Measurements from ENCODE around the gene PROCA1. TPM values are rescaled to one million over a fixed set of nuclear protein-coding genes. Genes with fewer than 3 reads are reported as not detected.
A peak's percentile ranks its signal among the peaks of the same experiment; 100 is the strongest.

PROCA1 gene
- total and polyA plus RNA-seq, 9 of the 15 experiments (the other 6 are each of a cell fraction or from before 2014, with no cell fraction given) = 0.78 to 16.2 (median 5.6) TPM

DNA sequence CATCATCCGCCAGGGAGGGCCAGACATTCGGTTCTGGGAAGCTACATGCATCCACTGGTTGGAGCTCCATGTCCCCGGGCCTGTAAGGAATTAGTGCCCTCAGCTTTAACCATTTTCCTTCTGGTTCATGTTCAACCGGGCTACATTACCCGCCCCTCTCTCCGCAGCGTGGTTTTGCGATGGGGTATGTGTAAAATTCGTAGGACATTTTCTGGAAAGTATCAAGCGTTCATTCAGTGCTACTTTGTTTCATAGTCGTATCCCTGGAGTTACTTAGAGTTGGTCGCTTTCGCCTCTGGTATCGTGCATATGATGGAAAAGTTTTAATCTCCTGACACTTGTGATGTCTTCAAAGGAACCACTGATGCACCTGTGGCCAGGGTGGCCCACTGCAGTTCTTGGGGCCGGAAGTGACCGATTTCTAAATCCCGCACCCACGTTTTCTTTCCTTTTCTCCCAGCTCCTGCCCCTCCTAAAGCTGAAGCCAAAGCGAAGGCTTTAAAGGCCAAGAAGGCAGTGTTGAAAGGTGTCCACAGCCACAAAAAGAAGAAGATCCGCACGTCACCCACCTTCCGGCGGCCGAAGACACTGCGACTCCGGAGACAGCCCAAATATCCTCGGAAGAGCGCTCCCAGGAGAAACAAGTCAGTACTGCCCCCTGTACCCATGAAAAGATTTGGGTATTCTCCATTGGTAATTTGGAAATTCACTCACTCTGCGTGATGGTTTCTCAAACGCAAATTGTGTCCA, 8.7 kb upstream of the PROCA1 start (continued):
- TF ChIP-seq SP2 (IDR thresholded peaks at IDR 0.05; ENCODE audit: extremely low read depth, low read depth, low read length, poor library complexity, severe bottlenecking) (no peak), ZNF785 (CRISPR knock-in tag; IDR thresholded peaks at IDR 0.05) (no peak), CXXC5 (CRISPR knock-in tag; IDR thresholded peaks at IDR 0.05) (no peak), ZNF75A (CRISPR knock-in tag; IDR thresholded peaks at IDR 0.05) (no peak), PPARD (CRISPR knock-in tag; IDR thresholded peaks at IDR 0.05) (no peak), KDM4B (IDR thresholded peaks at IDR 0.05; ENCODE audit: borderline replicate concordance in 2 of 2, low read depth in 1 of 2) (no peak), CREM (IDR thresholded peaks at IDR 0.05; ENCODE audit: low read depth) (peak; percentile 8; the same call in 1 of the 2 replicates)
- TF ChIP-seq, protein P1, sequence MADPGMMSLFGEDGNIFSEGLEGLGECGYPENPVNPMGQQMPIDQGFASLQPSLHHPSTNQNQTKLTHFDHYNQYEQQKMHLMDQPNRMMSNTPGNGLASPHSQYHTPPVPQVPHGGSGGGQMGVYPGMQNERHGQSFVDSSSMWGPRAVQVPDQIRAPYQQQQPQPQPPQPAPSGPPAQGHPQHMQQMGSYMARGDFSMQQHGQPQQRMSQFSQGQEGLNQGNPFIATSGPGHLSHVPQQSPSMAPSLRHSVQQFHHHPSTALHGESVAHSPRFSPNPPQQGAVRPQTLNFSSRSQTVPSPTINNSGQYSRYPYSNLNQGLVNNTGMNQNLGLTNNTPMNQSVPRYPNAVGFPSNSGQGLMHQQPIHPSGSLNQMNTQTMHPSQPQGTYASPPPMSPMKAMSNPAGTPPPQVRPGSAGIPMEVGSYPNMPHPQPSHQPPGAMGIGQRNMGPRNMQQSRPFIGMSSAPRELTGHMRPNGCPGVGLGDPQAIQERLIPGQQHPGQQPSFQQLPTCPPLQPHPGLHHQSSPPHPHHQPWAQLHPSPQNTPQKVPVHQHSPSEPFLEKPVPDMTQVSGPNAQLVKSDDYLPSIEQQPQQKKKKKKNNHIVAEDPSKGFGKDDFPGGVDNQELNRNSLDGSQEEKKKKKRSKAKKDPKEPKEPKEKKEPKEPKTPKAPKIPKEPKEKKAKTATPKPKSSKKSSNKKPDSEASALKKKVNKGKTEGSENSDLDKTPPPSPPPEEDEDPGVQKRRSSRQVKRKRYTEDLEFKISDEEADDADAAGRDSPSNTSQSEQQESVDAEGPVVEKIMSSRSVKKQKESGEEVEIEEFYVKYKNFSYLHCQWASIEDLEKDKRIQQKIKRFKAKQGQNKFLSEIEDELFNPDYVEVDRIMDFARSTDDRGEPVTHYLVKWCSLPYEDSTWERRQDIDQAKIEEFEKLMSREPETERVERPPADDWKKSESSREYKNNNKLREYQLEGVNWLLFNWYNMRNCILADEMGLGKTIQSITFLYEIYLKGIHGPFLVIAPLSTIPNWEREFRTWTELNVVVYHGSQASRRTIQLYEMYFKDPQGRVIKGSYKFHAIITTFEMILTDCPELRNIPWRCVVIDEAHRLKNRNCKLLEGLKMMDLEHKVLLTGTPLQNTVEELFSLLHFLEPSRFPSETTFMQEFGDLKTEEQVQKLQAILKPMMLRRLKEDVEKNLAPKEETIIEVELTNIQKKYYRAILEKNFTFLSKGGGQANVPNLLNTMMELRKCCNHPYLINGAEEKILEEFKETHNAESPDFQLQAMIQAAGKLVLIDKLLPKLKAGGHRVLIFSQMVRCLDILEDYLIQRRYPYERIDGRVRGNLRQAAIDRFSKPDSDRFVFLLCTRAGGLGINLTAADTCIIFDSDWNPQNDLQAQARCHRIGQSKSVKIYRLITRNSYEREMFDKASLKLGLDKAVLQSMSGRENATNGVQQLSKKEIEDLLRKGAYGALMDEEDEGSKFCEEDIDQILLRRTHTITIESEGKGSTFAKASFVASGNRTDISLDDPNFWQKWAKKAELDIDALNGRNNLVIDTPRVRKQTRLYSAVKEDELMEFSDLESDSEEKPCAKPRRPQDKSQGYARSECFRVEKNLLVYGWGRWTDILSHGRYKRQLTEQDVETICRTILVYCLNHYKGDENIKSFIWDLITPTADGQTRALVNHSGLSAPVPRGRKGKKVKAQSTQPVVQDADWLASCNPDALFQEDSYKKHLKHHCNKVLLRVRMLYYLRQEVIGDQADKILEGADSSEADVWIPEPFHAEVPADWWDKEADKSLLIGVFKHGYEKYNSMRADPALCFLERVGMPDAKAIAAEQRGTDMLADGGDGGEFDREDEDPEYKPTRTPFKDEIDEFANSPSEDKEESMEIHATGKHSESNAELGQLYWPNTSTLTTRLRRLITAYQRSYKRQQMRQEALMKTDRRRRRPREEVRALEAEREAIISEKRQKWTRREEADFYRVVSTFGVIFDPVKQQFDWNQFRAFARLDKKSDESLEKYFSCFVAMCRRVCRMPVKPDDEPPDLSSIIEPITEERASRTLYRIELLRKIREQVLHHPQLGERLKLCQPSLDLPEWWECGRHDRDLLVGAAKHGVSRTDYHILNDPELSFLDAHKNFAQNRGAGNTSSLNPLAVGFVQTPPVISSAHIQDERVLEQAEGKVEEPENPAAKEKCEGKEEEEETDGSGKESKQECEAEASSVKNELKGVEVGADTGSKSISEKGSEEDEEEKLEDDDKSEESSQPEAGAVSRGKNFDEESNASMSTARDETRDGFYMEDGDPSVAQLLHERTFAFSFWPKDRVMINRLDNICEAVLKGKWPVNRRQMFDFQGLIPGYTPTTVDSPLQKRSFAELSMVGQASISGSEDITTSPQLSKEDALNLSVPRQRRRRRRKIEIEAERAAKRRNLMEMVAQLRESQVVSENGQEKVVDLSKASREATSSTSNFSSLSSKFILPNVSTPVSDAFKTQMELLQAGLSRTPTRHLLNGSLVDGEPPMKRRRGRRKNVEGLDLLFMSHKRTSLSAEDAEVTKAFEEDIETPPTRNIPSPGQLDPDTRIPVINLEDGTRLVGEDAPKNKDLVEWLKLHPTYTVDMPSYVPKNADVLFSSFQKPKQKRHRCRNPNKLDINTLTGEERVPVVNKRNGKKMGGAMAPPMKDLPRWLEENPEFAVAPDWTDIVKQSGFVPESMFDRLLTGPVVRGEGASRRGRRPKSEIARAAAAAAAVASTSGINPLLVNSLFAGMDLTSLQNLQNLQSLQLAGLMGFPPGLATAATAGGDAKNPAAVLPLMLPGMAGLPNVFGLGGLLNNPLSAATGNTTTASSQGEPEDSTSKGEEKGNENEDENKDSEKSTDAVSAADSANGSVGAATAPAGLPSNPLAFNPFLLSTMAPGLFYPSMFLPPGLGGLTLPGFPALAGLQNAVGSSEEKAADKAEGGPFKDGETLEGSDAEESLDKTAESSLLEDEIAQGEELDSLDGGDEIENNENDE (IDR thresholded peaks at IDR 0.05; ENCODE audit: low read depth, low read length) = no peak
- TF ChIP-seq, protein P2, sequence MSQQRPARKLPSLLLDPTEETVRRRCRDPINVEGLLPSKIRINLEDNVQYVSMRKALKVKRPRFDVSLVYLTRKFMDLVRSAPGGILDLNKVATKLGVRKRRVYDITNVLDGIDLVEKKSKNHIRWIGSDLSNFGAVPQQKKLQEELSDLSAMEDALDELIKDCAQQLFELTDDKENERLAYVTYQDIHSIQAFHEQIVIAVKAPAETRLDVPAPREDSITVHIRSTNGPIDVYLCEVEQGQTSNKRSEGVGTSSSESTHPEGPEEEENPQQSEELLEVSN (IDR thresholded peaks at IDR 0.05; ENCODE audit: borderline replicate concordance in 1 of 2, extremely low read depth in 1 of 2, insufficient read depth in 1 of 2, insufficient read length in 1 of 2, low read depth in 1 of 2, low read length in 1 of 2, poor library complexity in 1 of 2, severe bottlenecking in 1 of 2) = peak in 1 of 2 experiments; percentile 10
- TF ChIP-seq, protein P3, sequence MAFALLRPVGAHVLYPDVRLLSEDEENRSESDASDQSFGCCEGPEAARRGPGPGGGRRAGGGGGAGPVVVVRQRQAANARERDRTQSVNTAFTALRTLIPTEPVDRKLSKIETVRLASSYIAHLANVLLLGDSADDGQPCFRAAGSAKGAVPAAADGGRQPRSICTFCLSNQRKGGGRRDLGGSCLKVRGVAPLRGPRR (CRISPR knock-in tag; IDR thresholded peaks at IDR 0.05) = no peak
- TF ChIP-seq, protein P4, sequence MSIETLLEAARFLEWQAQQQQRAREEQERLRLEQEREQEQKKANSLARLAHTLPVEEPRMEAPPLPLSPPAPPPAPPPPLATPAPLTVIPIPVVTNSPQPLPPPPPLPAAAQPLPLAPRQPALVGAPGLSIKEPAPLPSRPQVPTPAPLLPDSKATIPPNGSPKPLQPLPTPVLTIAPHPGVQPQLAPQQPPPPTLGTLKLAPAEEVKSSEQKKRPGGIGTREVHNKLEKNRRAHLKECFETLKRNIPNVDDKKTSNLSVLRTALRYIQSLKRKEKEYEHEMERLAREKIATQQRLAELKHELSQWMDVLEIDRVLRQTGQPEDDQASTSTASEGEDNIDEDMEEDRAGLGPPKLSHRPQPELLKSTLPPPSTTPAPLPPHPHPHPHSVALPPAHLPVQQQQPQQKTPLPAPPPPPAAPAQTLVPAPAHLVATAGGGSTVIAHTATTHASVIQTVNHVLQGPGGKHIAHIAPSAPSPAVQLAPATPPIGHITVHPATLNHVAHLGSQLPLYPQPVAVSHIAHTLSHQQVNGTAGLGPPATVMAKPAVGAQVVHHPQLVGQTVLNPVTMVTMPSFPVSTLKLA (conservative IDR thresholded peaks at IDR 0.05) = no peak
